Measurements from ENCODE around the gene CD164.

CD164 gene

GRCh38 chr6:109347779-109348178 lies 34.5 kb downstream of the CD164 start:
- no peak overlapping the region for H3K4me3 ChIP-seq (replicated peaks; ENCODE audit: low read depth, low read length)
- DNase-seq (ENCODE audit: extremely low read depth, low read depth): no peak
- TF ChIP-seq, protein P1, sequence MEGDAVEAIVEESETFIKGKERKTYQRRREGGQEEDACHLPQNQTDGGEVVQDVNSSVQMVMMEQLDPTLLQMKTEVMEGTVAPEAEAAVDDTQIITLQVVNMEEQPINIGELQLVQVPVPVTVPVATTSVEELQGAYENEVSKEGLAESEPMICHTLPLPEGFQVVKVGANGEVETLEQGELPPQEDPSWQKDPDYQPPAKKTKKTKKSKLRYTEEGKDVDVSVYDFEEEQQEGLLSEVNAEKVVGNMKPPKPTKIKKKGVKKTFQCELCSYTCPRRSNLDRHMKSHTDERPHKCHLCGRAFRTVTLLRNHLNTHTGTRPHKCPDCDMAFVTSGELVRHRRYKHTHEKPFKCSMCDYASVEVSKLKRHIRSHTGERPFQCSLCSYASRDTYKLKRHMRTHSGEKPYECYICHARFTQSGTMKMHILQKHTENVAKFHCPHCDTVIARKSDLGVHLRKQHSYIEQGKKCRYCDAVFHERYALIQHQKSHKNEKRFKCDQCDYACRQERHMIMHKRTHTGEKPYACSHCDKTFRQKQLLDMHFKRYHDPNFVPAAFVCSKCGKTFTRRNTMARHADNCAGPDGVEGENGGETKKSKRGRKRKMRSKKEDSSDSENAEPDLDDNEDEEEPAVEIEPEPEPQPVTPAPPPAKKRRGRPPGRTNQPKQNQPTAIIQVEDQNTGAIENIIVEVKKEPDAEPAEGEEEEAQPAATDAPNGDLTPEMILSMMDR (IDR thresholded peaks at IDR 0.05; ENCODE audit: low read depth, low read length, missing control alignments): no peak

DNA sequence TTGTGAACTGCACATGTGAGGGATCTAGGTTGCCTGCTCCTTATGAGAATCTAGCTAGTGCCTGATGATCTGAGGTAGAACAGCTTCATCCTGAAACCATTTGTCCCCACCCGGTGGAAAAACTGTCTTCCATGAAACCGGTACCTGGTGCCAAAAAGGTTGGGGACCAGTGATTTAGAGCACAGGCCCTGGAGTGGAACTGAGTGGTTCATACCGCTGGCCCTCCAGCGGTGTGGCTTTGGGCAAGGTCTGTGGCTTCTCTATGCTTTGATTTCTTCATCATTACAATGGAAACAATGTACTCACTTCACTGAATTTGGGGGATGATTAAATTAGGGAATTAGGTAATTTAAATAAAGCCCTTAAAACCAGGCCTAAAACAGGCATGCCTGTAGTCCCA lies 36.3 kb downstream of the CD164 start:
- TF ChIP-seq, protein P1 (IDR thresholded peaks at IDR 0.05; ENCODE audit: low read depth, low read length, missing control alignments): no peak
- DNase-seq (ENCODE audit: extremely low read depth, low read depth): no peak
- no peak overlapping the region for H3K4me3 ChIP-seq (replicated peaks; ENCODE audit: low read depth, low read length)

- DNase-seq (ENCODE audit: extremely low read depth, low read depth): no peak
Observed at GRCh38 chr6:109344226-109344625, 38.0 kb downstream of the CD164 start.

DNA sequence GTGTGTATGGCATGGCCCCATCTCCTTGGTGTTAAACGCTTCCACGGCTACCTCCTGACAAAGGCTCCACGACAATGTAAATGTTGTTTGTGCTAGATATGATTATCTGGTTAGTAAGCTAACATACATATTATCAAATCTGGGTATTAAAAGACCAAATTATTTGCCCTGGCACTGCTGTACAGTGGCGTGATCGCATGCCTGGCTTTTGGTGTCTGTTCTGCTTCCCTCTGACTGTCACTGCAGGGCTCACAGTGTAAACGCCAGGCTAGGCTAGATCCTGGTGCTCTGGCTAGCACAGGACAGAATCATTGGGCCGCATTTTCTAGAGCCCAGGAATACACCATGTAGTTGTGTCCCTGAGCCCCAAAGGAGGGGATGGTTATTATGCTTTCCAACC lies 38.7 kb downstream of the CD164 start:
- TF ChIP-seq, protein P1 (IDR thresholded peaks at IDR 0.05; ENCODE audit: low read depth, low read length, missing control alignments): no peak
- DNase-seq (ENCODE audit: extremely low read depth, low read depth): no peak
- H3K4me3 ChIP-seq (replicated peaks; ENCODE audit: low read depth, low read length): no peak overlapping the region

More at GRCh38 chr6:109344226-109344625, 38.0 kb downstream of the CD164 start:
- TF ChIP-seq, protein P1 (IDR thresholded peaks at IDR 0.05; ENCODE audit: low read depth, low read length, missing control alignments): no peak
- no peak overlapping the region for H3K4me3 ChIP-seq (replicated peaks; ENCODE audit: low read depth, low read length)

- TF ChIP-seq, protein P1 (IDR thresholded peaks at IDR 0.05; ENCODE audit: low read depth, low read length, missing control alignments): no peak
- no peak overlapping the region for H3K4me3 ChIP-seq (replicated peaks; ENCODE audit: low read depth, low read length)
- no peak for DNase-seq (ENCODE audit: extremely low read depth, low read depth)
Observed at GRCh38 chr6:109342911-109343310, 39.4 kb downstream of the CD164 start.

- no peak for DNase-seq (ENCODE audit: extremely low read depth, low read depth)
- H3K4me3 ChIP-seq (replicated peaks; ENCODE audit: low read depth, low read length): no peak overlapping the region
- TF ChIP-seq, protein P1 (IDR thresholded peaks at IDR 0.05; ENCODE audit: low read depth, low read length, missing control alignments): no peak
Observed at GRCh38 chr6:109342506-109342905, 39.8 kb downstream of the CD164 start.

DNA sequence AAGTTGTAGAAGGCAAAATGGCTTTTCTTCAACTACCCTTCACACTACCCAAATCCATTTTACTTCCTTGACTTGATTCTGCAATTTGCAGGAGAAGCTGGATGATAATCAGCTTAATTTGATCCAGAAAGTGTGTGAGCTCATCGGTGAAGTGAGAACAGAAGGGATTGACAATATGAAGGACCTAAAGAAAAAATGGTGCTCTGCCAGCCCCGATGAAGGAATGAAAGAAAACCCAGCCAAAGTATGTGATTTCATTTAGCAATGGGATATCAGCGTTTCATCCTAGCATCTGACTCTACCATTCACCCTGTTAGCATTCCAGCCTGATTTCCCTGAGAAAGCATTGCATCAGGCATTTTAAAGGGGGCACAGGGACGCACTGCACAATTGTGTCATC lies 41.5 kb downstream of the CD164 start:
- H3K4me3 ChIP-seq (replicated peaks; ENCODE audit: low read depth, low read length): no peak overlapping the region
- TF ChIP-seq, protein P1 (IDR thresholded peaks at IDR 0.05; ENCODE audit: low read depth, low read length, missing control alignments): no peak

More for the DNA sequence above, 41.5 kb downstream of the CD164 start:
- DNase-seq (ENCODE audit: extremely low read depth, low read depth): no peak
